Anterior cingulate cortex (tissue), 58 donors: ENCODE results near the gene LRRTM3.

ENCODE experiments used
- DNase-seq, 58 donors: peaks; one replicate each; lab custom pipeline; 2025; lab: John Stamatoyannopoulos, UW

LRRTM3 gene

DNA sequence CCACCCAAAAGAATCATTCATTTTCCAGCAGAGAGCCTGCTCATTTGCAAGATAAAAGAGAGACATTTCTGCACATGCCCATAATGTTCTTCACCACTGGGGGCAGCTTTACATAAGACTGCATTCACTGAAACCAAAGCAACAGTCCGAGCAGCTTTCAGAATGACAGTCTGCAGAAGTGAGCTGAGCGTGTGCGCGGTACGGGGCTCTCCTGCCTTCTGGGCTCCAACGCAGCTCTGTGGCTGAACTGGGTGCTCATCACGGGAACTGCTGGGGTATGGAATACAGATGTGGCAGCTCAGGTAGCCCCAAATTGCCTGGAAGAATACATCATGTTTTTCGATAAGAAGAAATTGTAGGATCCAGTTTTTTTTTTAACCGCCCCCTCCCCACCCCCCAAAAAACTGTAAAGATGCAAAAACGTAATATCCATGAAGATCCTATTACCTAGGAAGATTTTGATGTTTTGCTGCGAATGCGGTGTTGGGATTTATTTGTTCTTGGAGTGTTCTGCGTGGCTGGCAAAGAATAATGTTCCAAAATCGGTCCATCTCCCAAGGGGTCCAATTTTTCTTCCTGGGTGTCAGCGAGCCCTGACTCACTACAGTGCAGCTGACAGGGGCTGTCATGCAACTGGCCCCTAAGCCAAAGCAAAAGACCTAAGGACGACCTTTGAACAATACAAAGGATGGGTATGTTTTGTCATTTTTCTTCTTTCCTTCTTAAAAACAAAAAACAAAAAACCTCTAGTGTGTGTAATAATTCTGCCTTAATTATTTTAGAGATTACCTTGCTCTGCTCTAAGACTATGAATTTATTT is at the start of gene LRRTM3:
Gene LRRTM3 (plus strand): TSS at position 141 of the 820 bp plus-strand sequence.
- peak in 54 of 58 donors; percentile 24 to 91 (median 64) for DNase-seq

DNA sequence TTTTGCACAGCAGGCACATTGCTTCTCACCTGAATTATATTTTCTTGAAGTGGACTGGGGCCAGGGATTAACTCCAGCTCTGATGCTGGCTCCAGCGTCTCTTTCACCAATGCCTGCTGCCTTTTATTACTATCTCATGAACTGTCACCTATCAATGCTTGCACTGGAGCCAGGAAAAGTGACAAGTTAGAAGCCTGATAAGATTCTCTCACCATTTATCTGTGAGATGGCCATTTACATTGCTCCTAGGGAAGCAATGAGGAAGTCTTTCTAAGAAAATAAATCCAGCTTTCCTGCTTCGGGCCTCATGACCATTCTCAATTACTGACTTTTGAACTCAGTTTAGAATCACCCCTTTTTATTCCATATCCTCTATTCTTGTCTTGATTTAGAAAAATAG is 48.5 kb upstream of the LRRTM3 start:
- no peak for DNase-seq

DNA sequence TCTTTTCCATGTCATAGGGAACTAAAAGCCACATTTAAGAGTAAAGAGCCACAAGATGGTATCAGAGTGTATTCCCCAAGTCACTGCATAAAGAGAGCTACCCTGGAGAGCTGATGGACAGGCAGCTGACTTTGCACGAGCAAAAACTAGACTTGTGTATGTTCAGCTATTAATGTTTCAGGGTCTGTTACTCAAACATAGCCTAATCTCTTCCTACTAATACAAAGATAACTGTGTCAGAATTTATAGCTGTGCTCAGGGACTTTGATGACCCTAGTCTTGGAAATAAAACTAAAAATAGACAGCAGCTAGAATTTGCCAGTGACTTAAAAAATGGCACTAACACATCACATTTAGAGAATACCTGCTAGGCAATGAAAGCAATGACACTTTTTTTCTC is 45.5 kb upstream of the LRRTM3 start:
- DNase-seq, result no peak

- DNase-seq, result no peak
These were observed 45.0 kb upstream of the LRRTM3 start for GRCh38 chr10:66880826-66881225.

GRCh38 chr10:66881814-66882213 is 44.0 kb upstream of the LRRTM3 start:
- no peak for DNase-seq

- no peak for DNase-seq
These were observed 43.6 kb upstream of the LRRTM3 start for GRCh38 chr10:66882271-66882670.

GRCh38 chr10:66886848-66887247 is 39.0 kb upstream of the LRRTM3 start:
- no peak for DNase-seq

DNA sequence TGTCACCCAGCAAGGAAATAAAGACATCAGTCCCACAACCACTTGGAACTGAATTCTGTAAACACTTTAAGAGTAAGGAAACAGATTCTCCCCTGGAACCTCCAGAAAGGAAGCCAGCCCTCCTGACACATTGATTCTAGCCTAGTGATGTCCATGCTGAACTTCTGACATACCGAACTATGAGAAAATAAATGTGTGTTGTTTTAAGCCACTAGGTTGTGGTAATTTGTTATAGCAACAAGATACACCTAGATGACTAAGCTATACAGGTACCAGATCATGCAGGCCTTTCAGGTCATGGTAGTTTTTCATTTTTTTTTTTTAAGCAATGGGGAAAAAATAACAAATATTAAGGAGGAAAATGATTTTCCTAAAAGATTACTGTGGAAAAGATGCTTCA is 37.6 kb upstream of the LRRTM3 start:
- no peak for DNase-seq

- no peak for DNase-seq
These were observed 33.0 kb upstream of the LRRTM3 start for GRCh38 chr10:66892871-66893270.

DNA sequence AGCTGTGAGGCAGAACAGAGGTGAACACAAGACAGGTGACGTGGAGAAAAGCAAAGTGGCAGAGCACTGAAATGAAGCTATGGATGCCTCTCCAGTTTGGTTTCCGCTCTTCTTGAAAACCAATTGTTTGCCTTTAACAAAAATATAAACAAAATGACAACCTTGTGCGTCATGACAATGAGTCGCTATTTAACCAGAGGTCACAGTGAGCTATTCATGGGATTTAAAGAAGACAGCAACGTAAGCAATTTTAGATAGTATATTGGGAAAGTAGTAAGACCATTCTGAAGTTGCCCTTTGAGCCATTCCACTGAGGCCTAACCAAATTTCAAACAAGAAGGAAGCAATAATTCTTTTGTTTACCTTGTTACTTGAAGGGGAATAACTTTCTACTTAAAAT is 15.2 kb upstream of the LRRTM3 start:
- no peak for DNase-seq

GRCh38 chr10:66916030-66916429 is 9.8 kb upstream of the LRRTM3 start:
- DNase-seq, result no peak

GRCh38 chr10:66917104-66917503 is 8.7 kb upstream of the LRRTM3 start:
- no peak for DNase-seq

DNA sequence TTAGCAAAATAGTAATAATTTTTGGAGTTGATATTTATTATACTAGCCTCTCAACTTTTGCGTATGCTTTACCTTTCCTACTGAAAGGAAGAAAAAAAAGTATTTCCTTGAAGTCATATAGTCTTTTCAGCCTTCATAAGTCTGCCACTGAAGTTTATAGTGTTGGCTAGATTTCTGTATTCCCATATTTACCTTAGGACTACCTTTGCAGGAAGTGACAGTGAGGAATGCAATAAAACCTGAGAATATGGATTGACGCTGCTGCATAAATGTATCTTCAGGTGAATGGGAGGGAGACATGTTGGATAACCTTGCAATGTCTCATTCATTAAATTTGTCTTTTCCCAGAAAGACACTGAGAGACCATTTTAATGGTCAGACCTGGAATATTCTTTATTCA is 6.6 kb upstream of the LRRTM3 start:
- no peak for DNase-seq

- DNase-seq, result no peak
These were observed 1.0 kb upstream of the LRRTM3 start for GRCh38 chr10:66924674-66925345.

GRCh38 chr10:66925373-66925772 is 463 bp upstream of the LRRTM3 start:
- DNase-seq, result no peak

DNA sequence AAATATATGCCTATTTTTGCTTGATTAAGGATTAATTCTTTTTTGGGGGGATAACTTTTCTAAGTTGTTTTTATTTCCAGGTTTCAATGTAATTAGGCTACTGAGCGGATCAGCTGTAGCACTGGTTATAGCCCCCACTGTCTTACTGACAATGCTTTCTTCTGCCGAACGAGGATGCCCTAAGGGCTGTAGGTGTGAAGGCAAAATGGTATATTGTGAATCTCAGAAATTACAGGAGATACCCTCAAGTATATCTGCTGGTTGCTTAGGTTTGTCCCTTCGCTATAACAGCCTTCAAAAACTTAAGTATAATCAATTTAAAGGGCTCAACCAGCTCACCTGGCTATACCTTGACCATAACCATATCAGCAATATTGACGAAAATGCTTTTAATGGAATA is 1.0 kb downstream of the LRRTM3 start:
- DNase-seq, result peak in 2 of 58 donors; percentile 3 to 13

DNA sequence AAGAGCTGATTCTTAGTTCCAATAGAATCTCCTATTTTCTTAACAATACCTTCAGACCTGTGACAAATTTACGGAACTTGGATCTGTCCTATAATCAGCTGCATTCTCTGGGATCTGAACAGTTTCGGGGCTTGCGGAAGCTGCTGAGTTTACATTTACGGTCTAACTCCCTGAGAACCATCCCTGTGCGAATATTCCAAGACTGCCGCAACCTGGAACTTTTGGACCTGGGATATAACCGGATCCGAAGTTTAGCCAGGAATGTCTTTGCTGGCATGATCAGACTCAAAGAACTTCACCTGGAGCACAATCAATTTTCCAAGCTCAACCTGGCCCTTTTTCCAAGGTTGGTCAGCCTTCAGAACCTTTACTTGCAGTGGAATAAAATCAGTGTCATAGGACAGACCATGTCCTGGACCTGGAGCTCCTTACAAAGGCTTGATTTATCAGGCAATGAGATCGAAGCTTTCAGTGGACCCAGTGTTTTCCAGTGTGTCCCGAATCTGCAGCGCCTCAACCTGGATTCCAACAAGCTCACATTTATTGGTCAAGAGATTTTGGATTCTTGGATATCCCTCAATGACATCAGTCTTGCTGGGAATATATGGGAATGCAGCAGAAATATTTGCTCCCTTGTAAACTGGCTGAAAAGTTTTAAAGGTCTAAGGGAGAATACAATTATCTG is 1.6 kb downstream of the LRRTM3 start:
- peak in 18 of 58 donors; percentile 2 to 51 (median 24) for DNase-seq

DNA sequence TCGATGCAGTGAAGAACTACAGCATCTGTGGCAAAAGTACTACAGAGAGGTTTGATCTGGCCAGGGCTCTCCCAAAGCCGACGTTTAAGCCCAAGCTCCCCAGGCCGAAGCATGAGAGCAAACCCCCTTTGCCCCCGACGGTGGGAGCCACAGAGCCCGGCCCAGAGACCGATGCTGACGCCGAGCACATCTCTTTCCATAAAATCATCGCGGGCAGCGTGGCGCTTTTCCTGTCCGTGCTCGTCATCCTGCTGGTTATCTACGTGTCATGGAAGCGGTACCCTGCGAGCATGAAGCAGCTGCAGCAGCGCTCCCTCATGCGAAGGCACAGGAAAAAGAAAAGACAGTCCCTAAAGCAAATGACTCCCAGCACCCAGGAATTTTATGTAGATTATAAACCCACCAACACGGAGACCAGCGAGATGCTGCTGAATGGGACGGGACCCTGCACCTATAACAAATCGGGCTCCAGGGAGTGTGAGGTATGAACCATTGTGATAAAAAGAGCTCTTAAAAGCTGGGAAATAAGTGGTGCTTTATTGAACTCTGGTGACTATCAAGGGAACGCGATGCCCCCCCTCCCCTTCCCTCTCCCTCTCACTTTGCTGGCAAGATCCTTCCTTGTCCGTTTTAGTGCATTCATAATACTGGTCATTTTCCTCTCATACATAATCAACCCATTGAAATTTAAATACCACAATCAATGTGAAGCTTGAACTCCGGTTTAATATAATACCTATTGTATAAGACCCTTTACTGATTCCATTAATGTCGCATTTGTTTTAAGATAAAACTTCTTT is 2.3 kb downstream of the LRRTM3 start:
- peak in 48 of 58 donors; percentile 7 to 68 (median 40) for DNase-seq

- DNase-seq, result peak in 1 of 58 donors; percentile 17
These were observed 2.9 kb downstream of the LRRTM3 start for GRCh38 chr10:66928776-66929175.

GRCh38 chr10:66929375-66929774 is 3.5 kb downstream of the LRRTM3 start:
- peak in 6 of 58 donors; percentile 1 to 36 (median 14) for DNase-seq
